Type B pancreatic cell (in vitro differentiated cells): ENCODE data around the gene PAM16. TPM values are rescaled to one million over a fixed set of nuclear protein-coding genes. Genes with fewer than 3 reads are reported as not detected.

Experiments
- DNase-seq: peaks from one replicate; pipeline ENCODE4 v3.0.0; 2021; ENCODE audit warnings: mixed read lengths; ENCODE audit not compliant: unreplicated experiment; ENCODE audit errors: extremely low spot score
- H3K27ac Mint-ChIP-seq: 2 replicates; pipeline ENCODE4 v1.8.0; 2021; ENCODE audit warnings: mild to moderate bottlenecking, mixed read lengths
- H3K27me3 Mint-ChIP-seq: 2 replicates; pipeline ENCODE4 v1.8.0; 2021; ENCODE audit warnings: mixed read lengths
- H3K36me3 Mint-ChIP-seq: 2 replicates; pipeline ENCODE4 v1.8.0; 2021; ENCODE audit warnings: mixed read lengths
- H3K4me1 Mint-ChIP-seq: one replicate; pipeline ENCODE4 v1.8.0; 2021; ENCODE audit warnings: mixed read lengths; ENCODE audit not compliant: unreplicated experiment
- H3K4me3 Mint-ChIP-seq: 2 replicates; pipeline ENCODE4 v1.8.0; 2021; ENCODE audit warnings: mild to moderate bottlenecking, mixed read lengths
- H3K9me3 Mint-ChIP-seq: 2 replicates; pipeline ENCODE4 v1.8.0; 2021; ENCODE audit warnings: mixed read lengths
- total RNA-seq: library from RNA; stranded (reverse); gene quantifications from 2 replicates; pipeline ENCODE4 v1.2.1, GENCODE V29; 2021; ENCODE audit warnings: low replicate concordance
- TF ChIP-seq, protein P1 (sequence below): fragments of 200-600 bp; sonication (generic); conservative IDR thresholded peaks from 2 replicates; pipeline ENCODE4 v1.5.0; 2021; ENCODE audit warnings: antibody characterized with exemption, mild to moderate bottlenecking

The PAM16 gene
- total RNA-seq, 1 donor from 2014 or later = 39.3 TPM

DNA sequence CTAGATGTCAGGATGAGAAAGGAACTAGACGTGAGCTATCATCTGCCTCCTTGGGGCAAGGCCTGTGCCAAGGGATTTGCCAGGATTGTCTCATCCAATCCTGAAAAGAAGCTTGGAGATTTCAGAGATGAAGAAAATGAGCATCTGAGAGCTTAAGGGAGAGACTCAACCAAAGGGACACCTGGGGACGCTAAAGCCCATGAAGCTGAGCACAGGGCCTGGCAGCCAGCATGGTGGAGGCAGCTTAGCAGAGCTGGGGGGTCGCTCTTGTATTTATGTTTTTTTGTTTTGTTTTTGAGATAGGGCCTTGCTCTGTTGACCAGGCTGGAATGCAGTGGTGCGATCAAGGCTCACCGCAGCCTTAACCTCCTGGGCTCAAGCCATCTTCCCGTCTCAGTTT, 53.6 kb downstream of the PAM16 start:
- Mint-ChIP-seq H3K4me3 (peak overlapping the region; percentile 48), H3K4me1 (peaks cover 27% of the 10 kb centered on the region)

DNA sequence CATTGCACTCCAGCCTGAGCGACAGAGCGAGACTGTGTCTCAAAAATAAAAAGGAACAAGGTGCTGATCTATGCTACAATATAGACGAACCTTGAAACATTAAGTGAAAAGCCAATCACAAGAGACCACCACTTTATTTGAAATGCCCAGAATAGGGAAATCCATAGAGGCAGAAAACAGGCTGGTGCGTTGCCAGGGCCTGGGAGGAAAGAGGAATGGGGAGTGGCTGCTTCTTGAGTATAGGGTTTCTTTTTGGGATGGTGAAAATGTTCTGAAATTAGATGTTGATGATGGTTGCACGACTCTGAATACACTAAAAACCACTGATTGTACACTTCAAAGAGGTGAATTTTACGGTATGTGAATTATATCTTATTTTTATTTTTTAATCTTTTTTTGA, 55.5 kb downstream of the PAM16 start:
- no peak overlapping the region for H3K27ac Mint-ChIP-seq
- TF ChIP-seq, protein P1, sequence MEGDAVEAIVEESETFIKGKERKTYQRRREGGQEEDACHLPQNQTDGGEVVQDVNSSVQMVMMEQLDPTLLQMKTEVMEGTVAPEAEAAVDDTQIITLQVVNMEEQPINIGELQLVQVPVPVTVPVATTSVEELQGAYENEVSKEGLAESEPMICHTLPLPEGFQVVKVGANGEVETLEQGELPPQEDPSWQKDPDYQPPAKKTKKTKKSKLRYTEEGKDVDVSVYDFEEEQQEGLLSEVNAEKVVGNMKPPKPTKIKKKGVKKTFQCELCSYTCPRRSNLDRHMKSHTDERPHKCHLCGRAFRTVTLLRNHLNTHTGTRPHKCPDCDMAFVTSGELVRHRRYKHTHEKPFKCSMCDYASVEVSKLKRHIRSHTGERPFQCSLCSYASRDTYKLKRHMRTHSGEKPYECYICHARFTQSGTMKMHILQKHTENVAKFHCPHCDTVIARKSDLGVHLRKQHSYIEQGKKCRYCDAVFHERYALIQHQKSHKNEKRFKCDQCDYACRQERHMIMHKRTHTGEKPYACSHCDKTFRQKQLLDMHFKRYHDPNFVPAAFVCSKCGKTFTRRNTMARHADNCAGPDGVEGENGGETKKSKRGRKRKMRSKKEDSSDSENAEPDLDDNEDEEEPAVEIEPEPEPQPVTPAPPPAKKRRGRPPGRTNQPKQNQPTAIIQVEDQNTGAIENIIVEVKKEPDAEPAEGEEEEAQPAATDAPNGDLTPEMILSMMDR = no peak
- no peak overlapping the region for H3K4me3 Mint-ChIP-seq
- H3K36me3 Mint-ChIP-seq = peaks cover 3% of the 10 kb centered on the region
- no peaks in the 10 kb centered on the region for H3K27me3 Mint-ChIP-seq
- H3K9me3 Mint-ChIP-seq = no peaks in the 10 kb centered on the region
- peaks cover 30% of the 10 kb centered on the region for H3K4me1 Mint-ChIP-seq
- DNase-seq = no peak

More for the DNA sequence above, 53.6 kb downstream of the PAM16 start:
- TF ChIP-seq, protein P1 = no peak
- no peaks in the 10 kb centered on the region for H3K9me3 Mint-ChIP-seq
- peak overlapping the region; percentile 79 for H3K27ac Mint-ChIP-seq
- no peak for DNase-seq
- peaks cover 3% of the 10 kb centered on the region for H3K36me3 Mint-ChIP-seq
- H3K27me3 Mint-ChIP-seq = no peaks in the 10 kb centered on the region

DNA sequence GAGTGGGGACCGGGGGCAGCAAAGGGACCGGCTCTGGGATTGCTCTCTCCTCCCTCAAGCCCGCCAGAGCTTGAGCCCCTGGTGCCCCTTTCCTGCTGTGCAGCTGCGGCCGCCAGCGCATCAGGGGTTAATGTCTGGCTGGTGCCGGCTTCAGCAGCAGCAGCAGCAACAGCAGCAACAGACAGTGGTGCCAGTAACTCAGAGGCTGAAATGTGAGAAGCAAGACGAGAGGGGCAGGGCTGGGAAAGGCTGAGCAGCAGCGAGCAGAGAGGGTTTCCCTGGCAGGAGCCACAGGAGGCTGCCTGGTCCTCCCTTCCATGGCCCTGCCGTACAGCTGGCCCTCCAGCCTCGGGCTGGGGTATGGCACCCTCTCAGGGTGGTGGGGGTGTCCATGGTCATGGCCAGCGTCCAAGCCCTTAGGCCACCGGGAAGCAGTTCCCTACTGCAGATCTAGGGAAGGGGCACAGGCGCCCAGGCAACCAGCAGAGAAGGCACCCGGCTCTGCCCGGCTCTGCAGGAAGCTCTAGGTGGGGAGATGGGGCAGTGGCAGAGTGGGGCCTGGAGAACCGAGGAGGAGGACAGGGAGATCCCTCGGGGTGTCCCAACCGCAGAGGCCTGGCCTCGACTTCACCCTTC, 57.2 kb downstream of the PAM16 start:
- Mint-ChIP-seq H3K36me3 (no peaks in the 10 kb centered on the region), H3K27ac (peak overlapping the region; percentile 76), H3K9me3 (no peaks in the 10 kb centered on the region), H3K4me3 (peak overlapping the region; percentile 57), H3K4me1 (peaks cover 26% of the 10 kb centered on the region), H3K27me3 (no peaks in the 10 kb centered on the region)
- peak; percentile 79 for DNase-seq
- TF ChIP-seq, protein P1 = no peak

DNA sequence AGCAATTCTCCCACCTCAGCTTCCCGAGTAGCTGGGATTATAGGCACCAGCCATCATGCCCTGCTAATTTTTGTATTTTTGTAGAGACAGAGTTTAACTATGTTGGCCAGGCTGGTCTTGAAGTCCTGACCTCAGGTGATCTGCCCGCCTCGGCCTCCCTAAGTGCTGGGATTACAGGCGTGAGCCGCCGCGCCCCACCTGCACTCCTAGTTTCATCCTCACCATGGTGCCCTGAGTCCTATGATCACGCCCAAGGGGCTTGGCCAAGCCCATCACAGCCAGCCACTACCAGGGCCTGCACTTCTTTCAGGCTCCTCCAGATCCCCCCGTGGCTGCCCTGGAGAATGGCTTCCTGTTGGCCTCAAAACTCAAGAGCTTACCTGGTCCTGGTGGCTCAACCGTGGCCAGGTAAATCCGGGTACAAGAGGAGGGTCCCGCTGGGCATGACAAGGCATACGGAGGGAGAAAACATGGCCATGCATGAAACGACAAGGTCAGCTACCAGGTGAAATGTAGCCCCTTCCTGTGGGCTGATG, 57.9 kb downstream of the PAM16 start:
- TF ChIP-seq, protein P1 = no peak
- Mint-ChIP-seq H3K36me3 (no peaks in the 10 kb centered on the region), H3K9me3 (no peaks in the 10 kb centered on the region), H3K4me3 (peak overlapping the region; percentile 57), H3K4me1 (peaks cover 25% of the 10 kb centered on the region), H3K27ac (peak overlapping the region; percentile 76), H3K27me3 (no peaks in the 10 kb centered on the region)
- no peak for DNase-seq

DNA sequence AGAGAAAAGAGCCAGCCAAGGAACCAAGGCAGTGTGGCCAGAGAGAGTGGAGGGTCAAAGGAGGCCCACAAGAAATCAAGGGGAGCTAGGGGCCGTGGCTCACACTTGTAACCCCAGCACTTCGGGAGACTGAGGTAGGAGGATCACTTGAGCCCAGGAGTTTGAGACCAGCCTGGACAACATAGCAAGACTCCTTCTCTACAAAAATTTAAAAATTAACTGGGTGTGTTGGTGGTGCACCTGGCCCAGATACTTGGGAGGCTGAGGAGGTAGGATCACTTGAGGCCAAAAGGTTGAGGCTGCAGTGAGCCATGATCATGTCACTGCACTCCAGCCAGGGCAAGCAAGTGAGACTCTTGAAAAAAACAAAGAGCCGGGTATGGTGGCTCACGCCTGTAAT, 59.4 kb downstream of the PAM16 start:
- no peaks in the 10 kb centered on the region for H3K27me3 Mint-ChIP-seq
- H3K36me3 Mint-ChIP-seq = no peaks in the 10 kb centered on the region
- no peaks in the 10 kb centered on the region for H3K9me3 Mint-ChIP-seq
- H3K4me3 Mint-ChIP-seq = no peak overlapping the region
- DNase-seq = no peak
- H3K27ac Mint-ChIP-seq = no peak overlapping the region
- TF ChIP-seq, protein P1 = no peak
- peaks cover 24% of the 10 kb centered on the region for H3K4me1 Mint-ChIP-seq

Other genes starting within 250 kb of the PAM16 start
- gene ADCY9, start 234.9 kb downstream of the PAM16 start, total RNA-seq = 13.9 and 17.0 TPM in 2 replicates
- 1.2 TPM in 1 of 2 replicates, not detected in the other for gene SRL, start 109.2 kb downstream of the PAM16 start, total RNA-seq
- gene TFAP4, start 78.3 kb downstream of the PAM16 start, total RNA-seq = 11.8 and 27.0 TPM in 2 replicates
- 13.1 and 23.0 TPM in 2 replicates for gene GLIS2, start 35.3 kb downstream of the PAM16 start, total RNA-seq
- 9.7 and 29.0 TPM in 2 replicates for gene VASN, start 20.5 kb upstream of the PAM16 start, total RNA-seq
- gene CORO7, start 65.3 kb upstream of the PAM16 start, total RNA-seq = 32.3 and 41.4 TPM in 2 replicates
- 43.9 and 46.5 TPM in 2 replicates for gene DNAJA3, start 74.5 kb upstream of the PAM16 start, total RNA-seq
- gene NMRAL1, start 123.3 kb upstream of the PAM16 start, total RNA-seq = 48.3 and 49.1 TPM in 2 replicates
- 37.8 and 46.2 TPM in 2 replicates for gene HMOX2, start 125.1 kb upstream of the PAM16 start, total RNA-seq
- 19.2 and 41.3 TPM in 2 replicates for gene CDIP1, start 187.5 kb upstream of the PAM16 start, total RNA-seq
- 0.14 and 0.43 TPM in 2 replicates for gene C16orf96, start 205.0 kb upstream of the PAM16 start, total RNA-seq